CD14-positive monocyte (primary cell): ENCODE measurements around the gene FNIP1. TPM values are rescaled to one million over a fixed set of nuclear protein-coding genes. Genes with fewer than 3 reads are reported as not detected.
"Not testable (repeated sequence)": the region's sequence is repeated elsewhere in the genome, so short reads cannot be mapped to it uniquely, and the experiment has no call there.

Experiments
- DNase-seq, 3 donors: peaks; one replicate each; pipeline ENCODE4 v3.0.0-alpha.2; 2011 to 2022
- H2AFZ ChIP-seq: 2 replicates; pipeline ENCODE4 v1.6.0; 2012; ENCODE audit warnings: mild to moderate bottlenecking, low read depth, low read length, inconsistent platforms; ENCODE audit not compliant: insufficient read depth, poor library complexity, severe bottlenecking
- H3K27ac ChIP-seq, 2 donors: 1 replicate in 1 of 2; 2 replicates in 1 of 2; pipeline ENCODE4 v1.5.1; 2012 to 2013; ENCODE audit warnings: low read length in 2 of 2, control low read depth in 1 of 2, inconsistent platforms in 1 of 2, low read depth in 1 of 2, mild to moderate bottlenecking in 1 of 2
- H3K27me3 ChIP-seq, 2 donors: one replicate each; pipeline versions ENCODE4 v1.6.0 to v1.6.1; 2011 to 2013; ENCODE audit warnings: low read length in 2 of 2; ENCODE audit not compliant: control insufficient read depth in 2 of 2, insufficient read depth in 2 of 2
- H3K36me3 ChIP-seq, 2 donors: replicated peaks in 1 of 2; 1 replicate in 1 of 2; 2 replicates in 1 of 2; pipeline versions ENCODE4 v1.5.1 to v1.6.1; 2012 to 2013; ENCODE audit warnings: low read length in 2 of 2, control low read depth in 1 of 2, inconsistent platforms in 1 of 2, mild to moderate bottlenecking in 1 of 2; ENCODE audit not compliant: insufficient read depth in 2 of 2, control insufficient read depth in 1 of 2
- H3K4me1 ChIP-seq, 2 donors: 1 replicate in 1 of 2; 2 replicates in 1 of 2; pipeline versions ENCODE4 v1.5.1 to v1.6.1; 2012 to 2013; ENCODE audit warnings: low read length in 2 of 2, control low read depth in 1 of 2, inconsistent platforms in 1 of 2, mild to moderate bottlenecking in 1 of 2, moderate library complexity in 1 of 2; ENCODE audit not compliant: insufficient read depth in 2 of 2, control insufficient read depth in 1 of 2
- H3K4me2 ChIP-seq: replicated peaks from 2 replicates; pipeline ENCODE3; 2012; ENCODE audit warnings: low read length, moderate library complexity, mild to moderate bottlenecking; ENCODE audit not compliant: poor library complexity, severe bottlenecking; ENCODE audit errors: extremely low read depth
- H3K4me3 ChIP-seq, 3 experiments: fragments of 200-600 bp in 1 of 3; sonication (generic) in 1 of 3; replicated peaks in 1 of 3; 1 replicate in 2 of 3; 2 replicates in 1 of 3; pipeline ENCODE4 v1.5.1; 2011 to 2013; ENCODE audit warnings: low read length in 3 of 3, mild to moderate bottlenecking in 3 of 3, control low read depth in 2 of 3, low read depth in 2 of 3, inconsistent platforms in 1 of 3, moderate library complexity in 1 of 3
- H3K79me2 ChIP-seq: 2 replicates; pipeline ENCODE4 v1.6.0; 2012; ENCODE audit warnings: mild to moderate bottlenecking, control low read depth, inconsistent platforms, low read length, moderate library complexity; ENCODE audit not compliant: insufficient read depth
- H3K9ac ChIP-seq: 2 replicates; pipeline ENCODE4 v1.6.0; 2017; ENCODE audit warnings: low read length, mild to moderate bottlenecking; ENCODE audit not compliant: insufficient read depth, poor library complexity, severe bottlenecking
- H3K9me3 ChIP-seq, 2 donors: replicated peaks in 1 of 2; 1 replicate in 1 of 2; 2 replicates in 1 of 2; pipeline versions ENCODE4 v1.5.1 to v1.6.1; 2012 to 2013; ENCODE audit warnings: low read length in 2 of 2, control low read depth in 1 of 2; ENCODE audit not compliant: control insufficient read depth in 1 of 2, insufficient read depth in 1 of 2
- H4K20me1 ChIP-seq: 2 replicates; pipeline ENCODE4 v1.6.0; 2012; ENCODE audit warnings: mild to moderate bottlenecking, low read length, control low read depth, moderate library complexity; ENCODE audit not compliant: insufficient read depth
- H3K27ac Mint-ChIP-seq, 7 donors: one replicate each; pipeline ENCODE4 v1.8.0; 2020; ENCODE audit warnings: mild to moderate bottlenecking in 7 of 7, mixed read lengths in 7 of 7, moderate library complexity in 6 of 7, inconsistent platforms in 2 of 7
- H3K27me3 Mint-ChIP-seq, 3 donors: one replicate each; pipeline ENCODE4 v1.8.0; 2021 to 2022; ENCODE audit warnings: low read depth in 3 of 3, mild to moderate bottlenecking in 3 of 3, mixed read lengths in 3 of 3, moderate library complexity in 3 of 3, inconsistent platforms in 1 of 3
- H3K36me3 Mint-ChIP-seq, 2 donors: one replicate each; pipeline ENCODE4 v1.8.0; 2020; ENCODE audit warnings: mixed read lengths in 2 of 2, inconsistent platforms in 1 of 2, mild to moderate bottlenecking in 1 of 2
- H3K4me1 Mint-ChIP-seq: one replicate; pipeline ENCODE4 v1.8.0; 2020; ENCODE audit warnings: mild to moderate bottlenecking, mixed read lengths
- H3K4me3 Mint-ChIP-seq, 2 donors: one replicate each; pipeline ENCODE4 v1.8.0; 2020; ENCODE audit warnings: mild to moderate bottlenecking in 2 of 2, mixed read lengths in 2 of 2, moderate library complexity in 1 of 2
- H3K9me3 Mint-ChIP-seq, 7 donors: one replicate each; pipeline ENCODE4 v1.8.0; 2020 to 2022; ENCODE audit warnings: mixed read lengths in 7 of 7, mild to moderate bottlenecking in 6 of 7, moderate library complexity in 6 of 7, inconsistent platforms in 2 of 7
- WGBS: methylation state at CpG from one replicate; pipeline ENCODE4 v1.1.5; 2013; ENCODE audit warnings: missing lambda C conversion rate; ENCODE audit not compliant: insufficient coverage; 5-methylcytosine and 5-hydroxymethylcytosine counted together
- intact Hi-C, 2 donors: fragments of 100-400 bp; cut with micrococcal nuclease; formaldehyde crosslinking; loops; one replicate each; pipeline versions ENCODE4 v1.15.0 to v1.15.1; 2023
- polyA plus RNA-seq, 3 donors: library from polyadenylated mRNA; depleted of rRNA in 1 of 3; unstranded in 2 of 3; stranded (reverse) in 1 of 3; fragments of 300-500 nt in 2 of 3; fragments of >200 nt in 1 of 3; fragmentation: Illumina TruSeq in 2 of 3; gene quantifications; 1 replicate in 2 of 3; 2 replicates in 1 of 3; pipeline ENCODE4 v1.2.3, GENCODE V29; 2012 to 2021
- TF ChIP-seq, protein P1 (sequence below): fragments of 200-600 bp; IDR thresholded peaks from one replicate; pipeline ENCODE4 v1.8.0; 2022; ENCODE audit warnings: antibody characterized with exemption, mild to moderate bottlenecking

The FNIP1 gene
- polyA plus RNA-seq, 3 donors, result 13.6 to 17.3 (median 16.3) TPM

DNA sequence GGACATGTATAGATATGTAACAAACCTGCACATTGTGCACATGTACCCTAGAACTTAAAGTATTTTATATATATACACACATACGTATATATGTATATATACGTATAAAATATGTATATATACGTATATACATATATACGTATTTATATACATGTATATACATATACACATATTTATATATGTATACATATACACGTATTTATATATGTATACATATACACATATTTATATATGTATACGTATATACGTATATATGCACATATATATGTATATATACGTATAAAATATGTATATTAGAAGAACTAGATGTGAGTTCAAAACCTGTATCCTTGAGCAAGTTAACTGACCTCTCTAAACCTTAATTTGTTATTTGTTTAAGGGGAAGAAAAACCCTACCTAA lies 61.4 kb downstream of the FNIP1 start:
- Histone ChIP-seq H2AFZ (no peak overlapping the region), H3K36me3 (peaks cover 17 to 52% of the 10 kb centered on the region in 2 donors), H3K9me3 (no peaks in the 10 kb centered on the region), H3K4me2 (no peak overlapping the region), H3K4me3 (no peak overlapping the region), H4K20me1 (peaks cover 13% of the 10 kb centered on the region), H3K9ac (no peak overlapping the region), H3K27ac (no peak overlapping the region), H3K79me2 (peaks cover 35% of the 10 kb centered on the region), H3K4me1 (no peaks in the 10 kb centered on the region), H3K27me3 (no peaks in the 10 kb centered on the region)
- no peak for DNase-seq
- intact Hi-C loops, result no loop called here
- peaks cover 0 to 2% (median 0%) of the 10 kb centered on the region in 3 donors for H3K27me3 Mint-ChIP-seq
- peaks cover 0 to 7% (median 3%) of the 10 kb centered on the region in 7 donors for H3K9me3 Mint-ChIP-seq
- no peak overlapping the region for H3K4me3 Mint-ChIP-seq
- TF ChIP-seq, protein P1, sequence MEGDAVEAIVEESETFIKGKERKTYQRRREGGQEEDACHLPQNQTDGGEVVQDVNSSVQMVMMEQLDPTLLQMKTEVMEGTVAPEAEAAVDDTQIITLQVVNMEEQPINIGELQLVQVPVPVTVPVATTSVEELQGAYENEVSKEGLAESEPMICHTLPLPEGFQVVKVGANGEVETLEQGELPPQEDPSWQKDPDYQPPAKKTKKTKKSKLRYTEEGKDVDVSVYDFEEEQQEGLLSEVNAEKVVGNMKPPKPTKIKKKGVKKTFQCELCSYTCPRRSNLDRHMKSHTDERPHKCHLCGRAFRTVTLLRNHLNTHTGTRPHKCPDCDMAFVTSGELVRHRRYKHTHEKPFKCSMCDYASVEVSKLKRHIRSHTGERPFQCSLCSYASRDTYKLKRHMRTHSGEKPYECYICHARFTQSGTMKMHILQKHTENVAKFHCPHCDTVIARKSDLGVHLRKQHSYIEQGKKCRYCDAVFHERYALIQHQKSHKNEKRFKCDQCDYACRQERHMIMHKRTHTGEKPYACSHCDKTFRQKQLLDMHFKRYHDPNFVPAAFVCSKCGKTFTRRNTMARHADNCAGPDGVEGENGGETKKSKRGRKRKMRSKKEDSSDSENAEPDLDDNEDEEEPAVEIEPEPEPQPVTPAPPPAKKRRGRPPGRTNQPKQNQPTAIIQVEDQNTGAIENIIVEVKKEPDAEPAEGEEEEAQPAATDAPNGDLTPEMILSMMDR, result no peak
- peaks cover 27 to 61% of the 10 kb centered on the region in 2 donors for H3K36me3 Mint-ChIP-seq
- H3K4me1 Mint-ChIP-seq, result no peaks in the 10 kb centered on the region
- no CpG with 5 or more reads among the region's 8 CpGs for whole genome bisulfite sequencing
- H3K27ac Mint-ChIP-seq, result no peak overlapping the region

DNA sequence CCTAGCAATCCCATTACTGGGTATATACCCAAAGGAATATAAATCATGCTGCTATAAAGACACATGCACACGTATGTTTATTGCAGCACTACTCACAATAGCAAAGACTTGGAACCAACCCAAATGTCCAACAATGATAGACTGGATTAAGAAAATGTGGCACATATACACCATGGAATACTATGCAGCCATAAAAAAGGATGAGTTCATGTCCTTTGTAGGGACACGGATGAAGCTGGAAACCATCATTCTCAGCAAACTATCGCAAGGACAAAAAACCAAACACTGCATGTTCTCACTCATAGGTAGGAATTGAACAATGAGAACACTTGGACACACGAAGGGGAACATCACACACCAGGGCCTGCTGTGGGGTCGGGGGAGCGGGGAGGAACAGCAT lies 61.9 kb downstream of the FNIP1 start:
- H3K27me3 Mint-ChIP-seq, H3K4me3 Mint-ChIP-seq, H2AFZ ChIP-seq, H3K27ac Mint-ChIP-seq, H3K9me3 Mint-ChIP-seq, H3K4me3 ChIP-seq, intact Hi-C loops, H3K9me3 ChIP-seq, H3K4me1 Mint-ChIP-seq, DNase-seq, H3K4me1 ChIP-seq, H3K4me2 ChIP-seq, H3K27ac ChIP-seq, H3K27me3 ChIP-seq, H3K9ac ChIP-seq: not testable (repeated sequence)
- WGBS, result 100% methylated on average over 1 of the region's 6 CpGs
- H3K36me3 Mint-ChIP-seq, result peaks cover 26 to 61% of the 10 kb centered on the region in 2 donors
- Histone ChIP-seq H3K79me2 (peaks cover 33% of the 10 kb centered on the region), H4K20me1 (peaks cover 11% of the 10 kb centered on the region), H3K36me3 (peaks cover 13 to 51% of the 10 kb centered on the region in 2 donors)

DNA sequence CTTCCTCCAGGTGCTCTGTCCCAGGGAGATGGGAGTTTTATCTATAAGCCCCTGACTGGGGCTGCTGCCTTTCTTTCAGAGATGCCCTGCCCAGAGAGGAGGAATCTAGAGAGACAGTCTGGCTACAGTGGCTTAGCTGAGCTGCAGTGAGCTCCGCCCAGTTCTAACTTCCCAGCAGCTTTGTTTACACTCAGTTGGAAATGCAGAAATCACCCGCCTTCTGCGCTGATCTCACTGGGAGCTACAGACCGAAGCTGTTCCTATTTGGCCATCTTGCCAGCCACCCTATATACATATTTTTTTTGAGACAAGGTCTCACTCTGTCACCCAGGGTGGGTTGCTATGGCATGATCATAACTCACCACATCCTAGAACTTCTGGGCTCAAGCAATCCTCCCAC lies 67.5 kb downstream of the FNIP1 start:
- H3K4me2 ChIP-seq, H3K4me1 ChIP-seq, intact Hi-C loops, DNase-seq, H3K79me2 ChIP-seq, H4K20me1 ChIP-seq, H3K4me3 ChIP-seq, H3K4me1 Mint-ChIP-seq, H3K9ac ChIP-seq, H3K4me3 Mint-ChIP-seq, H2AFZ ChIP-seq, H3K27me3 ChIP-seq, H3K27me3 Mint-ChIP-seq, H3K27ac ChIP-seq: not testable (repeated sequence)
- H3K36me3 Mint-ChIP-seq, result peaks cover 42 to 44% of the 10 kb centered on the region in 2 donors
- H3K36me3 ChIP-seq, result peaks cover 15 to 30% of the 10 kb centered on the region in 2 donors
- peak overlapping the region in 3 of 7 donors; percentile 38 to 46 (median 42) for H3K27ac Mint-ChIP-seq
- peaks cover 8 to 11% of the 10 kb centered on the region in 2 donors for H3K9me3 ChIP-seq
- WGBS, result 94% methylated on average over 4 of the region's 4 CpGs
- H3K9me3 Mint-ChIP-seq, result peaks cover 4 to 30% (median 21%) of the 10 kb centered on the region in 7 donors

DNA sequence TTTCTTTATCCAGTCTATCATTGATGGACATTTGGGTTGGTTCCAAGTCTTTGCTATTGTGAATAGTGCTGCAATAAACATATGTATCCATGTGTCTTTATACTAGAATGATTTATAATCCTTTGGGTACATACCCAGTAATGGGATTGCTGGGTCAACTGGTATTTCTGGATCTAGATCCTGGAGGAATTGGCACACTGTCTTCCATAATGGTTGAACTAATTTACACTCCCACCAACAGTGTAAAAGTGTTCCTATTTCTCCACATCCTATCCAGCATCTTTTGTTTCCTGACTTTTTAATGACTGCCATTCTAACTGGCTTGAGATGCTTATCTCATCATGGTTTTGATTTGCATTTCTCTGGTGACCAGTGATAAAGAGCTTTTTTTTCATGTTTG lies 72.7 kb downstream of the FNIP1 start:
- not testable (repeated sequence) for H3K4me3 Mint-ChIP-seq
- peaks cover 10 to 21% of the 10 kb centered on the region in 2 donors for H3K36me3 ChIP-seq

More for the DNA sequence above, 72.7 kb downstream of the FNIP1 start:
- H3K4me1 Mint-ChIP-seq, intact Hi-C loops, DNase-seq, H3K4me3 ChIP-seq, H3K9me3 ChIP-seq, H3K4me2 ChIP-seq, H3K27me3 Mint-ChIP-seq, H3K27me3 ChIP-seq, H3K9ac ChIP-seq, H3K4me1 ChIP-seq, H2AFZ ChIP-seq, H3K27ac ChIP-seq: not testable (repeated sequence)
- peaks cover 11% of the 10 kb centered on the region for H4K20me1 ChIP-seq
- peaks cover 4 to 29% (median 16%) of the 10 kb centered on the region in 7 donors for H3K9me3 Mint-ChIP-seq
- peak overlapping the region in 2 of 7 donors; percentile 1 to 38 for H3K27ac Mint-ChIP-seq
- peaks cover 25% of the 10 kb centered on the region for H3K79me2 ChIP-seq
- H3K36me3 Mint-ChIP-seq, result peaks cover 30 to 37% of the 10 kb centered on the region in 2 donors
